ENCODE measurements around the gene OR51D1.

- TF ChIP-seq POLR2A (IDR thresholded peaks at IDR 0.05), result no peak
- TF ChIP-seq CTCF (IDR thresholded peaks at IDR 0.05), result no peak
These were observed 8.7 kb downstream of the OR51D1 start for GRCh38 chr11:4645974-4646373.

Measured in testis (tissue), 2 donors.